Astrocyte (in vitro differentiated cells and primary cell): ENCODE results near the gene TMEM235. TPM values are rescaled to one million over a fixed set of nuclear protein-coding genes. Genes with fewer than 3 reads are reported as not detected.

Source experiments
- DNase-seq: peaks from one replicate; pipeline ENCODE4 v3.0.0-alpha.2; 2010; ENCODE audit warnings: low read depth
- FAIRE-seq: peaks from 2 replicates; lab custom pipeline; 2011; peaks lifted over from hg19 to GRCh38; lab: Jason Lieb, UNC
- H2AFZ ChIP-seq: 2 replicates; pipeline ENCODE4 v1.6.0; 2012; ENCODE audit warnings: low read depth, low read length, inconsistent platforms
- H3K27ac ChIP-seq: 2 replicates; pipeline ENCODE4 v1.5.1; 2011; ENCODE audit warnings: low read depth, low read length, inconsistent platforms
- H3K27me3 ChIP-seq: 2 replicates; pipeline ENCODE4 v1.6.0; 2011; ENCODE audit warnings: low read length, inconsistent platforms; ENCODE audit not compliant: insufficient read depth
- H3K36me3 ChIP-seq: 2 replicates; pipeline ENCODE4 v1.5.1; 2011; ENCODE audit warnings: low read length, inconsistent platforms; ENCODE audit not compliant: insufficient read depth
- H3K4me1 ChIP-seq: 2 replicates; pipeline ENCODE4 v1.5.1; 2011; ENCODE audit warnings: low read length, inconsistent platforms; ENCODE audit not compliant: insufficient read depth
- H3K4me2 ChIP-seq: 2 replicates; pipeline ENCODE4 v1.6.0; 2012; ENCODE audit warnings: low read length, inconsistent platforms
- H3K4me3 ChIP-seq: 2 replicates; pipeline ENCODE4 v1.5.1; 2011; ENCODE audit warnings: low read depth, mild to moderate bottlenecking, low read length, inconsistent platforms; ENCODE audit not compliant: insufficient read depth
- H3K79me2 ChIP-seq: 2 replicates; pipeline ENCODE4 v1.6.0; 2012; ENCODE audit warnings: mild to moderate bottlenecking, low read length, inconsistent platforms; ENCODE audit not compliant: insufficient read depth
- H3K9ac ChIP-seq: 2 replicates; pipeline ENCODE4 v1.6.0; 2012; ENCODE audit warnings: mild to moderate bottlenecking, low read length, inconsistent platforms
- H3K9me3 ChIP-seq: 2 replicates; pipeline ENCODE4 v1.5.1; 2012; ENCODE audit warnings: low read depth, mild to moderate bottlenecking, low read length, inconsistent platforms; ENCODE audit not compliant: insufficient read depth
- H4K20me1 ChIP-seq: 2 replicates; pipeline ENCODE4 v1.6.0; 2012; ENCODE audit warnings: low read length, inconsistent platforms; ENCODE audit not compliant: insufficient read depth
- H3K27ac Mint-ChIP-seq: one replicate; pipeline ENCODE4 v1.8.0; 2021; ENCODE audit warnings: mild to moderate bottlenecking, mixed read lengths; ENCODE audit not compliant: unreplicated experiment
- H3K27me3 Mint-ChIP-seq: one replicate; pipeline ENCODE4 v1.8.0; 2021; ENCODE audit warnings: low read depth, mixed read lengths; ENCODE audit not compliant: unreplicated experiment
- H3K36me3 Mint-ChIP-seq: one replicate; pipeline ENCODE4 v1.8.0; 2021; ENCODE audit warnings: low read depth, mixed read lengths; ENCODE audit not compliant: unreplicated experiment
- H3K4me1 Mint-ChIP-seq: one replicate; pipeline ENCODE4 v1.8.0; 2021; ENCODE audit warnings: low read depth, mixed read lengths; ENCODE audit not compliant: unreplicated experiment
- H3K4me3 Mint-ChIP-seq: one replicate; pipeline ENCODE4 v1.8.0; 2021; ENCODE audit warnings: mild to moderate bottlenecking, moderate library complexity, mixed read lengths; ENCODE audit not compliant: unreplicated experiment
- H3K9me3 Mint-ChIP-seq: one replicate; pipeline ENCODE4 v1.8.0; 2021; ENCODE audit warnings: mild to moderate bottlenecking, mixed read lengths; ENCODE audit not compliant: unreplicated experiment
- EZH2 ChIP-seq: IDR thresholded peaks from 2 replicates; pipeline ENCODE4 v1.6.1; 2012; ENCODE audit warnings: mild to moderate bottlenecking, low read length, inconsistent platforms; ENCODE audit not compliant: insufficient read depth
- total RNA-seq: library from RNA; stranded (reverse); gene quantifications from 2 replicates; pipeline ENCODE4 v1.2.1, GENCODE V29; 2021
- TF ChIP-seq, protein P1 (sequence below): IDR thresholded peaks from 2 replicates; pipeline ENCODE4 v1.5.1; 2011; ENCODE audit warnings: low read depth, mild to moderate bottlenecking, inconsistent platforms, low read length, moderate library complexity; ENCODE audit not compliant: insufficient read depth

Gene TMEM235
- total RNA-seq, 1 donor from 2014 or later, result not detected

DNA sequence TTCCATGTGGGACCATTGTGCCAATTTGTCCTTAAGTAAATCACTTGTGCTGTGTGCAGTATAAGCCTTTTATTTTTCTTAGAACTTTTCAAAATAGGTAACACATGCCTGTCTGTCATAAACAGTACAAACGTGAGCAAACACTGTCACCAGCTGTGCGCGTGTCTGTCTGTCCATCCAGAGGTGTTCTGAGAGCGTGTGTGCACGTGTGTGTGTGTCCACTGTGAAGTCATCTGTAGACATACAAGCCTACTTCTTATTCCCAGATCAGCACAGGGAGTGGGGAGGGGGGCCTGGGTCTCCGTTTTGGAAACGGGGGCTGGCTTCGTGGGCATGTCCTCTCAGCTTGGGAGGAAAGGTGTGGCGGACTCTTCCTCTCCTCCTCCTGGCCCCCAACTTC lies 9.4 kb downstream of the TMEM235 start:
- Histone ChIP-seq H3K79me2 (no peaks in the 10 kb centered on the region), H4K20me1 (no peaks in the 10 kb centered on the region), H3K27ac (no peak overlapping the region), H3K4me2 (no peak overlapping the region), H3K9me3 (no peaks in the 10 kb centered on the region), H2AFZ (no peak overlapping the region), H3K27me3 (no peaks in the 10 kb centered on the region), H3K4me1 (no peaks in the 10 kb centered on the region), H3K9ac (no peak overlapping the region), H3K36me3 (no peaks in the 10 kb centered on the region), H3K4me3 (no peak overlapping the region)
- Mint-ChIP-seq H3K9me3 (no peaks in the 10 kb centered on the region), H3K4me3 (no peak overlapping the region), H3K27ac (no peak overlapping the region), H3K27me3 (peaks cover 6% of the 10 kb centered on the region), H3K36me3 (peaks cover 2% of the 10 kb centered on the region), H3K4me1 (peaks cover 4% of the 10 kb centered on the region)
- FAIRE-seq (no peak), DNase-seq (no peak)
- no peak for TF ChIP-seq EZH2
- TF ChIP-seq, protein P1, sequence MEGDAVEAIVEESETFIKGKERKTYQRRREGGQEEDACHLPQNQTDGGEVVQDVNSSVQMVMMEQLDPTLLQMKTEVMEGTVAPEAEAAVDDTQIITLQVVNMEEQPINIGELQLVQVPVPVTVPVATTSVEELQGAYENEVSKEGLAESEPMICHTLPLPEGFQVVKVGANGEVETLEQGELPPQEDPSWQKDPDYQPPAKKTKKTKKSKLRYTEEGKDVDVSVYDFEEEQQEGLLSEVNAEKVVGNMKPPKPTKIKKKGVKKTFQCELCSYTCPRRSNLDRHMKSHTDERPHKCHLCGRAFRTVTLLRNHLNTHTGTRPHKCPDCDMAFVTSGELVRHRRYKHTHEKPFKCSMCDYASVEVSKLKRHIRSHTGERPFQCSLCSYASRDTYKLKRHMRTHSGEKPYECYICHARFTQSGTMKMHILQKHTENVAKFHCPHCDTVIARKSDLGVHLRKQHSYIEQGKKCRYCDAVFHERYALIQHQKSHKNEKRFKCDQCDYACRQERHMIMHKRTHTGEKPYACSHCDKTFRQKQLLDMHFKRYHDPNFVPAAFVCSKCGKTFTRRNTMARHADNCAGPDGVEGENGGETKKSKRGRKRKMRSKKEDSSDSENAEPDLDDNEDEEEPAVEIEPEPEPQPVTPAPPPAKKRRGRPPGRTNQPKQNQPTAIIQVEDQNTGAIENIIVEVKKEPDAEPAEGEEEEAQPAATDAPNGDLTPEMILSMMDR, result no peak

- H2AFZ ChIP-seq, result no peak overlapping the region
- no peak overlapping the region for H3K4me3 Mint-ChIP-seq
- H3K27ac Mint-ChIP-seq, result no peak overlapping the region
- peaks cover 2% of the 10 kb centered on the region for H3K36me3 Mint-ChIP-seq
- DNase-seq (peak; percentile 57), FAIRE-seq (no peak)
- no peaks in the 10 kb centered on the region for H3K9me3 ChIP-seq
- peaks cover 6% of the 10 kb centered on the region for H3K27me3 Mint-ChIP-seq
- no peaks in the 10 kb centered on the region for H3K27me3 ChIP-seq
- H3K9me3 Mint-ChIP-seq, result no peaks in the 10 kb centered on the region
- H4K20me1 ChIP-seq, result no peaks in the 10 kb centered on the region
- no peak for TF ChIP-seq EZH2
- TF ChIP-seq, protein P1, result no peak
- peaks cover 4% of the 10 kb centered on the region for H3K4me1 Mint-ChIP-seq
- no peak overlapping the region for H3K4me3 ChIP-seq
- no peak overlapping the region for H3K4me2 ChIP-seq
- H3K79me2 ChIP-seq, result no peaks in the 10 kb centered on the region
- no peak overlapping the region for H3K9ac ChIP-seq
- H3K36me3 ChIP-seq, result no peaks in the 10 kb centered on the region
- H3K27ac ChIP-seq, result no peak overlapping the region
- H3K4me1 ChIP-seq, result no peaks in the 10 kb centered on the region
Observed at GRCh38 chr17:78241277-78242023, 10.0 kb downstream of the TMEM235 start.

DNA sequence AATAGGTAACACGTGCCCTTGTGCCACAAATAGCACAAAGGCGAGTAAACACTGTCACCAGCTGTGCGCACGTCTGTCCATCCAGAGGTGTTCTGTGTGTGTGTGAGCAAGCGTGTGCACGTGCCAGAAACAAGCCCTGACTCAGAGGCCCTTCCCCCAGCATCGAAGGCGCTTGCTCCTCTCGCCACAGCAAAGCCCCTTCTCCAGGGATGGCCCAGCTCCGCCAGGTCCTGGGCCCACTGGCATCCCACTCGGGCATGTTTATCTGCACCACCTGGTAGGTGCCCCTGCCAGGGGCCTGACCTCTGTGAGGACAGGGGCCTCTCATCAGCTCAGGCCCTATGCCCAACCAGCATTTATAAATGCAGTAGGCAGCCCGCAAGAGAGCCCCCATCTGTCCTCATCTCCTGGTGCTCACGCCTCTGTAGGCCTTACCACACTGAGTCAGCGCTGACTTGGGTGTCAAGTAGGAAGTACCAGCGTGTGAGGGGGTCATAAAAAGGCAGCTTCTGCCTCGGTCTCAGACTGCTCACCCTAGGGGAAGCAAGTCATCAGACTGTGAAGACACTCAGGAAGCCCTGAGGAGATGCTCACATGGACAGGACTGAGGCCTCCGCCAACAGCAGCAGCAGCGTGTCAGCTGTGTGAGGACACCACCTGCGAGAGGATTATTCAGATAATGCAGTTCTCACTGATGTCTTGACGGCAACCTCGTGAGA lies 10.8 kb downstream of the TMEM235 start:
- Histone ChIP-seq H2AFZ (no peak overlapping the region), H3K27ac (no peak overlapping the region), H3K27me3 (no peaks in the 10 kb centered on the region), H3K79me2 (no peaks in the 10 kb centered on the region), H3K4me1 (no peaks in the 10 kb centered on the region), H3K9ac (no peak overlapping the region), H3K36me3 (no peaks in the 10 kb centered on the region), H3K4me3 (no peak overlapping the region), H3K4me2 (no peak overlapping the region), H4K20me1 (no peaks in the 10 kb centered on the region), H3K9me3 (no peaks in the 10 kb centered on the region)
- peaks cover 4% of the 10 kb centered on the region for H3K4me1 Mint-ChIP-seq
- H3K36me3 Mint-ChIP-seq, result peaks cover 2% of the 10 kb centered on the region
- no peak for FAIRE-seq
- no peak for DNase-seq
- no peaks in the 10 kb centered on the region for H3K9me3 Mint-ChIP-seq
- H3K27me3 Mint-ChIP-seq, result peaks cover 6% of the 10 kb centered on the region
- TF ChIP-seq, protein P1, result no peak
- no peak for TF ChIP-seq EZH2
- no peak overlapping the region for H3K4me3 Mint-ChIP-seq
- no peak overlapping the region for H3K27ac Mint-ChIP-seq
